ENCODE measurements around the gene JUP.
"Not testable (repeated sequence)": the region's sequence is repeated elsewhere in the genome, so short reads cannot be mapped to it uniquely, and the experiment has no call there.

Gene JUP

DNA sequence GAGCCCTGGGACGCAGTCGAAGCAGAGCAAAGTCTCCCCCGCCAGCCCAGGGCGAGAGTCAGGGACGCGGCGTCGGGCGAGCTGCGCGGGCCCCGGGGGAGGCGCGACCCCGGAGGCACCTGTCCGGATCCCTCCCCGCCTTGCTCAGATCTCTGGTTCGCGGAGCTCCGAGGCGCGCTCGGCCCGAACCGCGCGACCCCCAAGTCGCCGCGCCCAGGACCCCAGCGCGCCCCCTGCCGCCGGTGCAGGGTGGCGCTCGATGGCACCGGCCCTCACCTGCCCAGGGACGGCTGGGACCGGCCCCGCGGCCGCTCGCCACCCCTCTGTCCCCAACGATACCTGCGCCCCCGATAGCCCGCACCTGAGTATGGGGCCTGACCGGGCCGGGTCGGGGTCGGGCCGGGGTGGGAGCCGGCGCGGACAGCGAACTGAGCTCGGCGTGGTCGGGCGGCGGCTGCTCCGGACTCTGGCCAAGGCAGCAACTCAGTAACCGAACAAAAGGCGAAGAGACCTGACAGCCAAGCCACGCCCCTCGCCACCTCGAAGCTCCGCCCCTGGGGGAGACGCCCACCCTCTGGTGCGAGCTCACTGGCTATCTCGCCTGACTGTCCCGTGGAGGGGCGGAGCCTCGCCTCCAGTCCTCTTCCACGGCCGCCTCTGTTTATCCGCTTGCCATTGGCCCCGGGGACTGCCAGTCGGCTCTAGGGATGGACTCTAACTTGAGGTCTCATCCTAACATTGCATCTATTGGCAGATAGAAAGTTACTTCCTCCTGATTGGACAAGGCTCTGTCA lies at the start of gene JUP:
Gene JUP, minus strand, starts transcription at position 485 of the 794 bp plus-strand sequence. CDS start 14,857 bp downstream, outside the sequence.
- peak; percentile 98 for DNase-seq (ENCODE audit: low spot score)

DNA sequence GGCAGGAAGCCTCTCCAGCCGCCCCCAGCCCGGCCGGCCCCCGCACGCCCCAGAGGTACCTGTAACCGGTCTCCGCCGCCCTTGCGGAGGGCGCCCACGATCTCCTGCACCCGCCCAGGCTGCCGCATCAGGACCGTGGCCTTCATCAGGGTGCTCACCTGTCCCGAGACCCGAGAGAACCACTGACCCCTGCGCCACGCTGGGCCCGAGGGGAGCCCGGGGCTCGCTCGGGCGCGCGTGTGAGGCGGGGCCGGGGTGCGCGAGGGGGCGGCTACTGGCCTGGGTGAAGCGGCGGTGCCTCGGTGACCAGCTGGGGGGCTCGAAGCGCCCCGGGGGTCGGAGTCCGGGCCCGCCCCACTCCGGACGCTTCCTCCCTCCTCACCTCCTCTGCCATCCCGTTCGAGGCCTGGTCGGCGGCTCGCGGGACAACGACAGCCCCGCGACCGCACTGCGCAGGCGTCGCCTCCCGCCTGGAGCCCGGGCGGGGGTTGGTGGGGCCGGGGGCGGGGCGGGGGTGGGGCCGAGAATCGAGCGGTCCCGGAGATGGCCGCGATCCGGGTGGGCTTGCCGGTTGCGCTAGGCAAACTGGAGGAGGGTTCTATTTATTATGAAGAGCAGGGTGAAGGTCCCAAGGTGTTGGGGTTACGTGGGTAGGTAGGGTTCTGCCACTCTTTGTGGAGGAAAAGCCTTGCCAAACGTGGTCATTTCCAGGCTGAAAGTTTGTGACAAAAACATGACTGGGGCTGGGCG lies 49.5 kb upstream of the JUP start, which contains the start of gene NT5C3B:
Gene NT5C3B, minus strand, starts transcription at position 433 of the 750 bp plus-strand sequence. Its CDS starts 39 bp downstream, at position 394.
- peak; percentile 61 for DNase-seq (ENCODE audit: low spot score)

DNA sequence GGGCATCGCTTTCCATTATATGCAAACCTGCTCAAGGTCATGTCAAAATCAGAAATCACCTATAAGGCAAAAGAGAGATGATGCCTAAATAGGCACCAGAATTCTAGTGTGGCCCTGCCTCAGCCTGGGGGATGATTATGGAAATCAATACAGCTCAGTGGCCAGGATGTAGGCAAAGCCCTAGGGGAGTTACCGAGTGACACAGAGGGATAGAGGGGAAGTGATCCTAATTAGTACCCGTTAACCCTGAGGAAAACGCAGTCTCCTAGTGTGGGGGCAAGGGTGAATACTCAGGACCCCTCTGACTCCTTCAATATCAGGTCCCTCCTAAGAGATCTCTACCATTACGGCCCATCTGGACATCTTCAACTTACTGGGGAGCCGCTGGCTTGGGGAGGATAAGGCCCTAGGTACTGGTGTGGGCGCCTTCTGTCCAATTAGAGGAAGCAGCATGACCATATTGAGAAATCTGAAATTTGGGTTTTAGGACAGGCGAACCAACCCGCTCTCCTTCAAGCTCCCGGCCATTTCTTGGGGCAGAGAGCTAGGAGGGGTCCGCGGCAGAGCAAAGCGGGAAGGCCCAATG lies 48.8 kb upstream of the JUP start:
- no peak for DNase-seq (ENCODE audit: low spot score)

GRCh38 chr17:41829961-41830360 lies 43.5 kb upstream of the JUP start:
- not testable (repeated sequence) for DNase-seq (ENCODE audit: low spot score)

GRCh38 chr17:41825175-41825845 lies 38.8 kb upstream of the JUP start:
- no peak for DNase-seq (ENCODE audit: low spot score)

GRCh38 chr17:41824086-41824485 lies 37.6 kb upstream of the JUP start:
- DNase-seq (ENCODE audit: low spot score) = no peak

GRCh38 chr17:41823580-41823979 lies 37.1 kb upstream of the JUP start:
- DNase-seq (ENCODE audit: low spot score) = no peak

DNA sequence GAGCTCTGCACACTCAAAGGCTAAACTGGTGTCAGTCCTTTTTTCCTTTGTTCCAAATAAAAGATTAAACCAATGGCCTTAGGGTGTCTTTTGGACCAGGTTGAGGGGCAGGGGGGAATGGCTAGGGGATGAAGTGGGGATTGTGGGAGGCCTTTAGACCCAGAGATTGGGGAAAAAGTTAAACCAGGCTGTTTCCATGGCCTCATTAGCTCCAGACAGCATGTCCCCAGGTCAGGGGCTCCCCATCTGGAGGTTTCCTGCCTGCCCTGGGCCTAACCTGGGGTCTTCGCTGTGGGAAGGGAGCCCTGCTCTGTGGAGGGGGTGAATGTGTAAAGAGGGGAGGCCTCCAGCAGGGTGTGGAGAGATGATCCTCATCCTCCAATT lies 36.6 kb upstream of the JUP start:
- DNase-seq (ENCODE audit: low spot score) = no peak

DNA sequence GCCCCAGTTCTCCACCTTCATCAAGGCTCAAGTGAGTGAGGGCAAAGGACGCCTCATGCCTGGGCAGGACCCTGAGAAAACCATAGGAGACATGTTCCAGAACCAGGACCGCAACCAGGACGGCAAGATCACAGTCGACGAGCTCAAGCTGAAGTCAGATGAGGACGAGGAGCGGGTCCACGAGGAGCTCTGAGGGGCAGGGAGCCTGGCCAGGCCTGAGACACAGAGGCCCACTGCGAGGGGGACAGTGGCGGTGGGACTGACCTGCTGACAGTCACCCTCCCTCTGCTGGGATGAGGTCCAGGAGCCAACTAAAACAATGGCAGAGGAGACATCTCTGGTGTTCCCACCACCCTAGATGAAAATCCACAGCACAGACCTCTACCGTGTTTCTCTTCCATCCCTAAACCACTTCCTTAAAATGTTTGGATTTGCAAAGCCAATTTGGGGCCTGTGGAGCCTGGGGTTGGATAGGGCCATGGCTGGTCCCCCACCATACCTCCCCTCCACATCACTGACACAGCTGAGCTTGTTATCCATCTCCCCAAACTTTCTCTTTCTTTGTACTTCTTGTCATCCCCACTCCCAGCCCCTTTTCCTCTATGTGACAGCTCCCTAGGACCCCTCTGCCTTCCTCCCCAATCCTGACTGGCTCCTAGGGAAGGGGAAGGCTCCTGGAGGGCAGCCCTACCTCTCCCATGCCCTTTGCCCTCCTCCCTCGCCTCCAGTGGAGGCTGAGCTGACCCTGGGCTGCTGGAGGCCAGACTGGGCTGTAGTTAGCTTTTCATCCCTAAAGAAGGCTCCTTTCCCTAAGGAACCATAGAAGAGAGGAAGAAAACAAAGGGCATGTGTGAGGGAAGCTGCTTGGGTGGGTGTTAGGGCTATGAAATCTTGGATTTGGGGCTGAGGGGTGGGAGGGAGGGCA lies 36.0 kb upstream of the JUP start:
- DNase-seq (ENCODE audit: low spot score) = no peak

- DNase-seq (ENCODE audit: low spot score) = no peak
Observed at GRCh38 chr17:41821776-41822175, 35.3 kb upstream of the JUP start.

DNA sequence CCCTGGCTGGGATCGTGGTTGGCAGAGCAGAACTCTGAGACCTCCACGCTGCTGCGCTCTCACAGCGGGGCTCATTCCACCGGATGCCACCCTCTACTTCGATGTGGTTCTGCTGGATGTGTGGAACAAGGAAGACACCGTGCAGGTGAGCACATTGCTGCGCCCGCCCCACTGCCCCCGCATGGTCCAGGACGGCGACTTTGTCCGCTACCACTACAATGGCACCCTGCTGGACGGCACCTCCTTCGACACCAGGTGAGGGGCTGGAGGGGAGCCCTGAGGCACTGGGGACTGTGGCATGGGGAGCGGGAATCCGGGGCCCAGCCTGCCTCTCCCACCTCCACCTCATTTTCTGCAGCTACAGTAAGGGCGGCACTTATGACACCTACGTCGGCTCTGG lies 31.5 kb upstream of the JUP start:
- no peak for DNase-seq (ENCODE audit: low spot score)

DNA sequence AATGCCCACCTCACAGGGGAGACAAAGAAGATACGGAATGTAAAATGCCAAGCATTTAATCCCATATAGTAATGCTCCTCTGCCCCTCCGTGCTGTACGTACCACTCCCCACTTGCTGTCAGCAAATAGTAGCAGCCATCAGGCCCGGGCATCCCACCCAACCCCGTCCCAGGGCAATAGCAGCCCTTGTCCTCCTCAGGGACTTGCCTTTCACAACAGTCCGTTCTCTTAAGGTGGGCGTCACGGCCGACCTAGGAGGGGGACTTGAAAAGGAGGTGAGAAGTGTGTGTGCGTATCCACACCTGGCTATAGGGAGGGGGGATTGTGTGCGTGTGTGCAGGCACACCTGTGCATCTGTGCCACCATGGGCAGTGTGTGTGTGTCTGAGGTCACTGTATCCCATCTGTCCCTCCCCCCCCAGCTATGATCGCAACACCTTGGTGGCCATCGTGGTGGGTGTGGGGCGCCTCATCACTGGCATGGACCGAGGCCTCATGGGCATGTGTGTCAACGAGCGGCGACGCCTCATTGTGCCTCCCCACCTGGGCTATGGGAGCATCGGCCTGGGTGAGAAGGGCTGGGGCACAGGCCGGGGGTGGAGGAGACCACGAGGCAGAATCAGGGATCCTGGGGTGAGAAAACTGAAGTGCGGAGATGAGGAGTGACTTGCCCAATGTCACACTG lies 30.3 kb upstream of the JUP start:
- no peak for DNase-seq (ENCODE audit: low spot score)

GRCh38 chr17:41814195-41814594 lies 27.7 kb upstream of the JUP start:
- DNase-seq (ENCODE audit: low spot score) = no peak

- no peak for DNase-seq (ENCODE audit: low spot score)
Observed at GRCh38 chr17:41813699-41814124, 27.2 kb upstream of the JUP start.

GRCh38 chr17:41813152-41813680 lies 26.7 kb upstream of the JUP start:
- no peak for DNase-seq (ENCODE audit: low spot score)

DNA sequence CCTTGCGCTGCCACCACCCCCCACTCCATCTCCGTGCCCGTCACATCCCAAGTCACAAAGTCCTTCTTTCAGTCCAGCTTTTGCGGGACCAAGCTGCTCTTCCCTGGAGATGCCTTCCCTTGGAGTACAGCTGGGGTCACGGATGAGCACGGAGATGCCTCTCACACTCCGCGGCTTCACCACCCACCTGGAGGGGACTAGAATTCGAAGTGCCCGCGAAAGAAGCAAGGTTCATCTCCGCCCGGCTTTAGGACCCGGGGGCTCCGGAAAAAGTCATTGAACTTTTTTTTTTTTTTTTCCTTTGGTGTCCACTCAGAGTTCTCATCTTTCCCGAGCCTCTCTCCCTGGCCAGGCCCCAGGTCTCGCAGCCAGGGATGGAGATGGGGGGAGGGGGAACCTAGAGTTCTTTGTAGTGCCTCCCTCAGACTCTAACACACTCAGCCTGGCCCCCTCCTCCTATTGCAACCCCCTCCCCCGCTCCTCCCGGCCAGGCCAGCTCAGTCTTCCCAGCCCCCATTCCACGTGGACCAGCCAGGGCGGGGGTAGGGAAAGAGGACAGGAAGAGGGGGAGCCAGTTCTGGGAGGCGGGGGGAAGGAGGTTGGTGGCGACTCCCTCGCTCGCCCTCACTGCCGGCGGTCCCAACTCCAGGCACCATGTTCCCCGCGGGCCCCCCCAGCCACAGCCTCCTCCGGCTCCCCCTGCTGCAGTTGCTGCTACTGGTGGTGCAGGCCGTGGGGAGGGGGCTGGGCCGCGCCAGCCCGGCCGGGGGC lies 26.1 kb upstream of the JUP start, which contains the start of gene FKBP10:
Gene FKBP10, plus strand, starts transcription at position 624 of the 771 bp plus-strand sequence. Its CDS starts 31 bp downstream, at position 655.
- peak; percentile 72 for DNase-seq (ENCODE audit: low spot score)

- DNase-seq (ENCODE audit: low spot score) = peak; percentile 60
Observed at GRCh38 chr17:41811549-41812380, 25.3 kb upstream of the JUP start, which contains the start of gene P3H4. P3H4 (minus strand) TSS chr17:41811949; CDS start chr17:41811915, 34 bp downstream.
